Panc1 (cell line): ENCODE data around the gene FBXO31. TPM values are rescaled to one million over a fixed set of nuclear protein-coding genes. Genes with fewer than 3 reads are reported as not detected.

ENCODE experiments used
- ATAC-seq: fragments of 200-7000 bp; cut with Tn5 transposase; 2 replicates; pipeline ENCODE4 v1.9.1; 2020; ENCODE audit warnings: mild to moderate bottlenecking, moderate library complexity
- BruUV-seq: library from RNA; stranded (reverse); fragments of 400-500 nt; replicated peaks from 2 replicates; lab custom pipeline; 2021; lab: Mats Ljungman, UMichigan
- CTCF ChIA-PET: fragments of 300-600 bp; sonication (Branson Sonifier 250); formaldehyde crosslinking; loops from one replicate; lab custom pipeline; 2022; ENCODE audit warnings: antibody characterized with exemption; lab: Charles Lee
- POLR2A ChIA-PET: fragments of 300-600 bp; sonication (Branson Sonifier 250); formaldehyde crosslinking; loops from one replicate; lab custom pipeline; 2022; ENCODE audit warnings: antibody characterized with exemption; lab: Charles Lee
- DNase-seq: peaks from one replicate; pipeline ENCODE4 v3.0.0-alpha.2; 2010; ENCODE audit warnings: low read depth, low spot score
- H3K27ac ChIP-seq: 2 replicates; pipeline ENCODE4 v1.5.1; 2011; ENCODE audit warnings: mild to moderate bottlenecking, low read length, inconsistent platforms
- H3K27me3 ChIP-seq: fragments of 200-500 bp; sonication (Bioruptor generic); 2 replicates; pipeline ENCODE4 v1.6.0; 2014; ENCODE audit warnings: low read length, inconsistent platforms; ENCODE audit not compliant: control insufficient read depth, insufficient read depth
- H3K36me3 ChIP-seq: fragments of 200-500 bp; sonication (Bioruptor generic); 2 replicates; pipeline ENCODE4 v1.5.1; 2014; ENCODE audit warnings: inconsistent platforms, mild to moderate bottlenecking, low read length, moderate library complexity; ENCODE audit not compliant: control insufficient read depth, insufficient read depth
- H3K4me1 ChIP-seq: 2 replicates; pipeline ENCODE4 v1.5.1; 2011; ENCODE audit warnings: inconsistent platforms, mild to moderate bottlenecking, low read length, moderate library complexity; ENCODE audit not compliant: control insufficient read depth, insufficient read depth
- H3K4me3 ChIP-seq, 2 experiments: 2 replicates each; pipeline ENCODE4 v1.5.1; 2011 to 2012; ENCODE audit warnings: low read depth in 2 of 2, low read length in 2 of 2, mild to moderate bottlenecking in 2 of 2, inconsistent platforms in 1 of 2, moderate library complexity in 1 of 2
- H3K9me3 ChIP-seq: fragments of 200-500 bp; sonication (Bioruptor generic); 2 replicates; pipeline ENCODE4 v1.5.1; 2014; ENCODE audit warnings: low read depth, mild to moderate bottlenecking, inconsistent platforms, low read length, moderate library complexity; ENCODE audit not compliant: control insufficient read depth, insufficient read depth
- CTCF ChIP-seq: fragments of 450-650 bp; IDR thresholded peaks from 2 replicates; pipeline ENCODE4 v1.5.1; 2017; ENCODE audit warnings: mild to moderate bottlenecking
- POLR2AphosphoS5 ChIP-seq: IDR thresholded peaks from 2 replicates; pipeline ENCODE4 v1.6.1; 2012; ENCODE audit warnings: mild to moderate bottlenecking, low read depth, low read length, moderate library complexity
- REST ChIP-seq, 2 experiments: IDR thresholded peaks; 2 replicates each; pipeline ENCODE4 v1.6.1; 2011 to 2012; ENCODE audit warnings: low read depth in 2 of 2, control low read depth in 1 of 2, low read length in 1 of 2, mild to moderate bottlenecking in 1 of 2, moderate library complexity in 1 of 2; ENCODE audit not compliant: insufficient read depth in 1 of 2
- SIN3A ChIP-seq: IDR thresholded peaks from 2 replicates; pipeline ENCODE4 v1.6.1; 2012; ENCODE audit warnings: low read depth, mild to moderate bottlenecking, low read length, moderate library complexity, borderline replicate concordance; ENCODE audit not compliant: insufficient read depth
- TCF7L2 ChIP-seq: IDR thresholded peaks from 2 replicates; pipeline ENCODE4 v1.6.1; 2011; ENCODE audit warnings: mild to moderate bottlenecking, low read depth, low read length, inconsistent platforms
- in situ Hi-C: cut with HindIII; loops from 2 replicates; pipeline ENCODE4 v1.10.0; 2016; ENCODE audit warnings: low sequenced_read_pairs, low pct_unique_long_range_greater_than_20kb
- intact Hi-C: fragments of 100-400 bp; cut with micrococcal nuclease; formaldehyde crosslinking; loops from one replicate; pipeline ENCODE4 v1.10.0; 2022; ENCODE audit not compliant: unreplicated experiment
- total RNA-seq: library from RNA; stranded (reverse); gene quantifications from one replicate; pipeline ENCODE4 v1.2.1, GENCODE V29; 2021; ENCODE audit not compliant: unreplicated experiment

Gene FBXO31
- total RNA-seq, 1 experiment from 2014 or later, result 22.4 TPM

DNA sequence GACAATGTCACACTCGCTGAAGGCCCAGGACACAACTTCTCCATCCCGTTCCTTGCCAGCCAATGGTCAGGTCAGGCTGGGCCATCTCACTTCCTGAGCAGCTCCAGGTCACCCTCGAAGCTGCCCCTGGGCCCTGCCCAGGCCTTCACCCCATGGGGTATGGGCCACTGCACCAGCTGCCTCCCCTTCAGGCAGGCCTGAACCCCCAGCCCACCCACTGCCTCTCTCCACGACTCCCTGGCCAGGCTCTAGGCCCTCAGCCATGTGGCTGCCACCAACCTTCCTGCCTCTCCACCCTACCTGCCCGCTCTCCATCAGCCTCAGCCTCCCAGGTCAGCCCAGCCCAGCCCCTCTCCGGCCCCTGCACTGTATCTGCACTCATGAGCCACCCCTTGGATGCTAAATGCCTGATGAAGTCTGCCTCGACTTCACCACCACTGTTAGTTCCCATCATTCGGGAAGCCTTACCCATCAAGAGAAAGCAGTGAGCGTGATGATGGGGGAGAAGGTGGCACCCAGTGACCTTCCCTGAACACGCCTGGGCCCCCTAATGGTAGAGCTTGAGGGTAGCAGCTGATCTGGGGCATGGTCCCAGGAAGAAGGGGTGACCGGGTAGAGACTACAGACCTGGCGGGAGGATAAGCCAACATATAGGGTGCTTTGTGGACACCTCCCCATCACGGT is 35.5 kb downstream of the FBXO31 start:
- H3K4me1 ChIP-seq, result no peaks in the 10 kb centered on the region
- TF ChIP-seq SIN3A, result no peak
- no peak for TF ChIP-seq REST (IDR thresholded peaks at IDR 0.05; ENCODE audit: insufficient read depth in 1 of 2, low read depth in 2 of 2, low read length in 1 of 2)
- TF ChIP-seq POLR2AphosphoS5, result no peak
- TF ChIP-seq TCF7L2, result no peak
- TF ChIP-seq CTCF, result no peak
- DNase-seq (no peak), ATAC-seq (no peak)
- CTCF ChIA-PET, result interaction anchor here (0.7 kb wide), 1 partner anchor 610 kb away, joined by 3 read pairs; no protein-coding TSS in a partner anchor
- in situ Hi-C loops (no loop called here), intact Hi-C loops (no loop called here)
- H3K36me3 ChIP-seq, result no peaks in the 10 kb centered on the region
- H3K9me3 ChIP-seq, result no peaks in the 10 kb centered on the region
- POLR2A ChIA-PET, result no interaction called here
- H3K27ac ChIP-seq, result no peak overlapping the region
- no peaks in the 10 kb centered on the region for H3K27me3 ChIP-seq
- H3K4me3 ChIP-seq, result no peak overlapping the region
- BruUV-seq, result no TSS peak

- TF ChIP-seq POLR2AphosphoS5, result no peak
- no peak for TF ChIP-seq TCF7L2
- no peak for TF ChIP-seq SIN3A
- no peak for TF ChIP-seq REST (IDR thresholded peaks at IDR 0.05; ENCODE audit: insufficient read depth in 1 of 2, low read depth in 2 of 2, low read length in 1 of 2)
- no peak for TF ChIP-seq CTCF
- ATAC-seq (no peak), DNase-seq (no peak)
- no peaks in the 10 kb centered on the region for H3K36me3 ChIP-seq
- no peaks in the 10 kb centered on the region for H3K9me3 ChIP-seq
- H3K27ac ChIP-seq, result no peak overlapping the region
- CTCF ChIA-PET, result no interaction called here
- no peaks in the 10 kb centered on the region for H3K27me3 ChIP-seq
- H3K4me3 ChIP-seq, result no peak overlapping the region
- no TSS peak for BruUV-seq
- POLR2A ChIA-PET, result no interaction called here
- H3K4me1 ChIP-seq, result no peaks in the 10 kb centered on the region
- intact Hi-C loops, result no loop called here
- in situ Hi-C loops, result no loop called here
Measured at GRCh38 chr16:87346517-87347060, 37.0 kb downstream of the FBXO31 start.
